H1 (cell line): ENCODE data around the gene MARCOL. TPM values are rescaled to one million over a fixed set of nuclear protein-coding genes. Genes with fewer than 3 reads are reported as not detected.

ENCODE experiments used
- CTCF ChIA-PET: fragments of 300-600 bp; sonication (Branson Sonifier 250); formaldehyde crosslinking; loops from one replicate; lab custom pipeline; 2021; ENCODE audit not compliant: partially characterized antibody; lab: Charles Lee
- POLR2A ChIA-PET: fragments of 300-600 bp; sonication (Branson Sonifier 250); formaldehyde crosslinking; loops from one replicate; lab custom pipeline; 2021; ENCODE audit warnings: inconsistent platforms; ENCODE audit not compliant: partially characterized antibody; lab: Charles Lee
- DNase-seq, 2 experiments: peaks; one replicate each; pipeline versions ENCODE4 v3.0.0 to v3.0.0-alpha.2; 2010 to 2022; ENCODE audit warnings: low spot score in 2 of 2, low read depth in 1 of 2, mixed read lengths in 1 of 2
- FAIRE-seq: peaks from 2 replicates; lab custom pipeline; 2011; peaks lifted over from hg19 to GRCh38; lab: Jason Lieb, UNC
- H2AFZ ChIP-seq: 2 replicates; pipeline ENCODE4 v1.8.1; 2012; ENCODE audit warnings: low read length, inconsistent platforms
- H2AK5ac ChIP-seq: 2 replicates; pipeline ENCODE4 v1.6.1; 2013; ENCODE audit warnings: low read depth, low read length
- H2BK120ac ChIP-seq: replicated peaks from 2 replicates; pipeline ENCODE3; 2013; ENCODE audit warnings: low read depth, low read length, inconsistent platforms
- H2BK12ac ChIP-seq: 2 replicates; pipeline ENCODE4 v1.6.1; 2013; ENCODE audit warnings: low read depth, low read length
- H2BK15ac ChIP-seq: 2 replicates; pipeline ENCODE4 v1.6.1; 2013; ENCODE audit warnings: low read length
- H2BK20ac ChIP-seq: 2 replicates; pipeline ENCODE4 v1.6.1; 2013; ENCODE audit warnings: low read length
- H2BK5ac ChIP-seq: 2 replicates; pipeline ENCODE4 v1.6.1; 2013; ENCODE audit warnings: low read depth, low read length
- H3K14ac ChIP-seq: 2 replicates; pipeline ENCODE4 v1.6.1; 2013; ENCODE audit warnings: inconsistent platforms; ENCODE audit not compliant: insufficient read length
- H3K18ac ChIP-seq: 2 replicates; pipeline ENCODE4 v1.6.1; 2013; ENCODE audit warnings: low read length; ENCODE audit errors: extremely low read depth
- H3K23ac ChIP-seq: 2 replicates; pipeline ENCODE4 v1.6.1; 2013; ENCODE audit warnings: inconsistent platforms; ENCODE audit not compliant: insufficient read length
- H3K23me2 ChIP-seq: 2 replicates; pipeline ENCODE4 v1.6.1; 2013; ENCODE audit warnings: low read depth, low read length
- H3K27ac ChIP-seq: 2 replicates; pipeline ENCODE4 v1.6.1; 2011; ENCODE audit warnings: low read depth, low read length, inconsistent platforms
- H3K27me3 ChIP-seq, 4 experiments: replicated peaks in 1 of 4; 1 replicate in 1 of 4; 2 replicates in 3 of 4; pipeline versions ENCODE4 v1.6.1 to v1.8.1; 2011 to 2013; ENCODE audit warnings: low read length in 3 of 4, mild to moderate bottlenecking in 3 of 4, inconsistent platforms in 2 of 4, mixed read lengths in 2 of 4, moderate library complexity in 1 of 4; ENCODE audit not compliant: control insufficient read depth in 3 of 4, insufficient read depth in 3 of 4; ENCODE audit errors: extremely low read depth in 1 of 4
- H3K36me3 ChIP-seq, 4 experiments: 2 replicates each; pipeline versions ENCODE4 v1.6.1 to v1.8.1; 2011 to 2013; ENCODE audit warnings: mild to moderate bottlenecking in 4 of 4, low read length in 3 of 4, moderate library complexity in 2 of 4, control low read depth in 1 of 4, inconsistent platforms in 1 of 4; ENCODE audit not compliant: insufficient read depth in 4 of 4, control insufficient read depth in 2 of 4
- H3K4ac ChIP-seq: replicated peaks from 2 replicates; pipeline ENCODE3; 2013; ENCODE audit warnings: low read length, low read depth, mixed read lengths, inconsistent platforms; ENCODE audit not compliant: insufficient read length
- H3K4me1 ChIP-seq, 4 experiments: replicated peaks in 1 of 4; 1 replicate in 1 of 4; 2 replicates in 3 of 4; pipeline versions ENCODE4 v1.6.1 to v1.8.1; 2011 to 2013; ENCODE audit warnings: low read length in 3 of 4, inconsistent platforms in 2 of 4, mixed read lengths in 1 of 4; ENCODE audit not compliant: insufficient read depth in 4 of 4, control insufficient read depth in 3 of 4
- H3K4me2 ChIP-seq, 2 experiments: 2 replicates each; pipeline versions ENCODE4 v1.6.1 to v1.8.1; 2011 to 2013; ENCODE audit warnings: low read depth in 2 of 2, low read length in 2 of 2, control low read depth in 1 of 2, inconsistent platforms in 1 of 2, mild to moderate bottlenecking in 1 of 2; ENCODE audit not compliant: insufficient read depth in 1 of 2
- H3K4me3 ChIP-seq, 4 experiments: fragments of 200-600, 300-600 bp in 1 of 4; sonication (generic), shearing (Covaris generic), sonication (Bioruptor Twin) in 1 of 4; 2 replicates each; pipeline versions ENCODE4 v1.5.1 to v1.8.1; 2011 to 2016; ENCODE audit warnings: low read length in 4 of 4, low read depth in 3 of 4, control low read depth in 2 of 4, inconsistent platforms in 2 of 4, mild to moderate bottlenecking in 2 of 4, mixed read lengths in 1 of 4, moderate library complexity in 1 of 4; ENCODE audit not compliant: insufficient read depth in 2 of 4; ENCODE audit errors: extremely low read depth in 1 of 4
- H3K56ac ChIP-seq: replicated peaks from 2 replicates; pipeline ENCODE3; 2013; ENCODE audit warnings: low read depth, mild to moderate bottlenecking, mixed read lengths, low read length, inconsistent platforms; ENCODE audit not compliant: insufficient read length
- H3K79me1 ChIP-seq: 2 replicates; pipeline ENCODE4 v1.6.1; 2013; ENCODE audit warnings: low read depth, low read length, control low read depth
- H3K79me2 ChIP-seq, 2 experiments: 2 replicates each; pipeline versions ENCODE4 v1.6.1 to v1.8.1; 2012 to 2013; ENCODE audit warnings: low read length in 2 of 2, mild to moderate bottlenecking in 2 of 2, inconsistent platforms in 1 of 2; ENCODE audit not compliant: insufficient read depth in 2 of 2, control insufficient read depth in 1 of 2
- H3K9ac ChIP-seq, 4 experiments: replicated peaks in 1 of 4; 1 replicate in 1 of 4; 2 replicates in 3 of 4; pipeline versions ENCODE4 v1.6.1 to v1.8.1; 2011 to 2013; ENCODE audit warnings: low read depth in 3 of 4, low read length in 3 of 4, control low read depth in 2 of 4, mild to moderate bottlenecking in 2 of 4, moderate library complexity in 2 of 4, inconsistent platforms in 1 of 4; ENCODE audit errors: extremely low read depth in 1 of 4
- H3K9me3 ChIP-seq, 2 experiments: 2 replicates each; pipeline versions ENCODE4 v1.6.1 to v1.8.1; 2012 to 2013; ENCODE audit warnings: mild to moderate bottlenecking in 2 of 2, moderate library complexity in 2 of 2, control low read depth in 1 of 2, inconsistent platforms in 1 of 2, low read depth in 1 of 2, low read length in 1 of 2, mixed read lengths in 1 of 2; ENCODE audit not compliant: insufficient read depth in 2 of 2
- H4K20me1 ChIP-seq, 2 experiments: replicated peaks in 1 of 2; 2 replicates each; pipeline versions ENCODE3 to v1.8.1; 2011 to 2013; ENCODE audit warnings: inconsistent platforms in 2 of 2, low read length in 2 of 2, mild to moderate bottlenecking in 1 of 2; ENCODE audit not compliant: insufficient read depth in 2 of 2, control insufficient read depth in 1 of 2
- H4K5ac ChIP-seq: 2 replicates; pipeline ENCODE4 v1.6.1; 2013; ENCODE audit warnings: low read length, low read depth, mixed read lengths, inconsistent platforms; ENCODE audit not compliant: insufficient read length
- H4K8ac ChIP-seq: 2 replicates; pipeline ENCODE4 v1.8.0; 2013; ENCODE audit warnings: mild to moderate bottlenecking, moderate library complexity, low read length, inconsistent platforms; ENCODE audit not compliant: insufficient read depth; ENCODE audit errors: extremely low read depth
- H4K91ac ChIP-seq: replicated peaks from 2 replicates; pipeline ENCODE3; 2013; ENCODE audit warnings: low read length, mixed read lengths, inconsistent platforms; ENCODE audit not compliant: insufficient read length
- CEBPB ChIP-seq: IDR thresholded peaks from 2 replicates; pipeline ENCODE4 v1.6.1; 2012; ENCODE audit warnings: low read depth, low read length
- CTCF ChIP-seq, 3 experiments: IDR thresholded peaks; 1 replicate in 2 of 3; 2 replicates in 1 of 3; pipeline versions ENCODE4 v1.5.1 to v1.6.1; 2011; ENCODE audit warnings: low read length in 3 of 3, mild to moderate bottlenecking in 3 of 3, inconsistent platforms in 2 of 3, low read depth in 1 of 3, moderate library complexity in 1 of 3; ENCODE audit not compliant: insufficient read depth in 1 of 3; ENCODE audit errors: control extremely low read depth in 1 of 3
- MAX ChIP-seq: IDR thresholded peaks from 2 replicates; pipeline ENCODE4 v1.6.1; 2012; ENCODE audit warnings: inconsistent platforms
- TCF12 ChIP-seq: IDR thresholded peaks from 2 replicates; pipeline ENCODE4 v1.6.1; 2011; ENCODE audit warnings: low read depth, mild to moderate bottlenecking, low read length
- ZNF274 ChIP-seq: IDR thresholded peaks from 2 replicates; pipeline ENCODE4 v1.7.0; 2012; ENCODE audit warnings: low read length, borderline replicate concordance; ENCODE audit errors: extremely low read depth
- WGBS, 2 experiments: shearing (Covaris generic) in 1 of 2; methylation state at CpG; one replicate each; pipeline versions ENCODE4 v1.1.6 to v1.1.7; 2013 to 2015; ENCODE audit warnings: low lambda C conversion rate in 2 of 2, mixed read lengths in 2 of 2, inconsistent platforms in 1 of 2, low coverage in 1 of 2, missing lambda C conversion rate in 1 of 2; ENCODE audit not compliant: insufficient replicate concordance in 2 of 2, insufficient coverage in 1 of 2, insufficient read length in 1 of 2; ENCODE audit errors: extremely low coverage in 1 of 2, missing lambda C conversion rate in 1 of 2; 5-methylcytosine and 5-hydroxymethylcytosine counted together
- polyA plus RNA-seq, 7 experiments: library from polyadenylated mRNA; depleted of rRNA in 3 of 7; stranded (reverse) in 5 of 7; unstranded in 2 of 7; fragments of >200 nt in 5 of 7; fragments of 200-250 nt in 2 of 7; gene quantifications; 1 replicate in 5 of 7; 2 replicates in 1 of 7; 4 replicates in 1 of 7; pipeline versions ENCODE4 v1.2.1 to v1.2.3, GENCODE V29; 2011 to 2013; ENCODE audit warnings: missing spikeins in 2 of 7, mixed read lengths in 2 of 7
- total RNA-seq: library from RNA; stranded (reverse); fragmentation: NEBNext Ultra II Directional; extraction: Animal tissue kit (Norgen Biotek cat#: 25700); gene quantifications from 2 replicates; pipeline ENCODE4 v1.2.1, GENCODE V29; 2021
- TF ChIP-seq, protein P1 (sequence below): IDR thresholded peaks from 2 replicates; pipeline ENCODE4 v1.6.1; 2011; ENCODE audit warnings: low read depth, mild to moderate bottlenecking, low read length; ENCODE audit not compliant: insufficient read depth

Gene MARCOL
- total and polyA plus RNA-seq, 2 of the 8 experiments (the other 6 are each of a cell fraction or from before 2014, with no cell fraction given) = not detected

DNA sequence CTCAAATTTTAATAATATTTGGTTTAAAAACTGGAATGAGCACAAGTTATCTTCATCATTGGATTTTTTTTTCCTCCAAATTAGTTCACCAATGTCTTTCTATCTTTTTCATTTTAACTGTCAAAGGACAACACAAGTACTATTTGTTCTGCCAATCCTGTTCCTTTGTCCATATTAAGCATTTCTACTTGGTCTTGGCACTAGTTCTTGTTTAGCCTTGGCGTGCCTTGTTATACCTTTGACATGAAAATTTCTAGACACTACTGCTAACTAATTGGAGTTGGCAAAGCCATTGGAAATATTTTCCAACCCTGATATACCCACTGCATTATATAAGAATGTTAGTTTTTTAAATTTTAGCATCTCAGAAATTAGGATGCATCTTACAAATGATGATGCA, 31.7 kb upstream of the MARCOL start:
- H2AK5ac ChIP-seq = no peak overlapping the region
- no peak overlapping the region for H2BK120ac ChIP-seq
- POLR2A ChIA-PET = no interaction called here
- no peaks in the 10 kb centered on the region for H3K79me2 ChIP-seq
- no peak overlapping the region for H3K23ac ChIP-seq
- H2BK5ac ChIP-seq = no peak overlapping the region
- H3K9me3 ChIP-seq = no peaks in the 10 kb centered on the region
- DNase-seq (no peak), FAIRE-seq (no peak)
- H2BK20ac ChIP-seq = no peak overlapping the region
- H3K56ac ChIP-seq = no peak overlapping the region
- no peaks in the 10 kb centered on the region for H3K4me1 ChIP-seq
- no peak overlapping the region for H2AFZ ChIP-seq
- H3K9ac ChIP-seq = no peak overlapping the region
- H3K27me3 ChIP-seq = no peaks in the 10 kb centered on the region
- H3K14ac ChIP-seq = no peak overlapping the region
- H2BK12ac ChIP-seq = no peak overlapping the region
- H3K18ac ChIP-seq = no peak overlapping the region
- H4K5ac ChIP-seq = no peak overlapping the region
- H4K8ac ChIP-seq = no peak overlapping the region
- no peak overlapping the region for H3K4me3 ChIP-seq
- H3K27ac ChIP-seq = no peak overlapping the region
- H3K79me1 ChIP-seq = no peaks in the 10 kb centered on the region
- no peak overlapping the region for H3K4me2 ChIP-seq
- no peak overlapping the region for H2BK15ac ChIP-seq
- no peaks in the 10 kb centered on the region for H4K20me1 ChIP-seq
- no peaks in the 10 kb centered on the region; a peak in 1 of 8 replicates for H3K36me3 ChIP-seq
- TF ChIP-seq, protein P1, sequence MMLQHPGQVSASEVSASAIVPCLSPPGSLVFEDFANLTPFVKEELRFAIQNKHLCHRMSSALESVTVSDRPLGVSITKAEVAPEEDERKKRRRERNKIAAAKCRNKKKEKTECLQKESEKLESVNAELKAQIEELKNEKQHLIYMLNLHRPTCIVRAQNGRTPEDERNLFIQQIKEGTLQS = no peak
- no peak for TF ChIP-seq TCF12
- no peak for TF ChIP-seq MAX
- TF ChIP-seq CEBPB = no peak
- no peak for TF ChIP-seq ZNF274
- TF ChIP-seq CTCF (IDR thresholded peaks at IDR 0.05; ENCODE audit: control extremely low read depth in 1 of 3, insufficient read depth in 1 of 3, low read depth in 1 of 3, low read length in 3 of 3) = no peak
- H3K23me2 ChIP-seq = no peaks in the 10 kb centered on the region
- CTCF ChIA-PET = no interaction called here
- WGBS, 2 experiments = 91% methylated on average over 1 of the region's 1 CpG; no CpG with 5 or more reads in 1 of the 2 experiments
- H4K91ac ChIP-seq = no peak overlapping the region
- no peak overlapping the region for H3K4ac ChIP-seq
